SK-N-SH (cell line): ENCODE results near the gene IPO4. TPM values are rescaled to one million over a fixed set of nuclear protein-coding genes. Genes with fewer than 3 reads are reported as not detected.

Experiments
- CTCF ChIA-PET: fragments of 300-600, 350-600 bp; formaldehyde crosslinking; extraction: SDS; loops from one replicate; lab custom pipeline; 2021; lab: Yijun Ruan, JAX
- POLR2A ChIA-PET: fragments of 350-600 bp; sonication (Branson Sonifier 250); formaldehyde crosslinking; extraction: SDS; loops from one replicate; lab custom pipeline; 2020; ENCODE audit warnings: antibody characterized with exemption, inconsistent platforms; lab: Yijun Ruan, JAX
- DNase-seq: peaks from one replicate; pipeline ENCODE4 v3.0.0; 2012
- H2AFZ ChIP-seq: fragments of 200-600 bp; sonication (generic); 2 replicates; pipeline ENCODE4 v1.8.1; 2016; ENCODE audit warnings: antibody characterized with exemption, mild to moderate bottlenecking, low read depth
- H3F3A ChIP-seq: fragments of 200-600 bp; sonication (generic); replicated peaks from 2 replicates; pipeline ENCODE3; 2016; ENCODE audit warnings: antibody characterized with exemption, mild to moderate bottlenecking; ENCODE audit not compliant: insufficient read depth
- H3K27ac ChIP-seq, 2 experiments: fragments of 200-500 bp in 1 of 2; fragments of 200-600 bp in 1 of 2; sonication (Bioruptor generic) in 1 of 2; sonication (generic), shearing (Covaris generic) in 1 of 2; 2 replicates each; pipeline versions ENCODE4 v1.5.1 to v1.6.1; 2014 to 2016; ENCODE audit warnings: low read depth in 2 of 2, inconsistent platforms in 1 of 2, low read length in 1 of 2, mild to moderate bottlenecking in 1 of 2, mixed read lengths in 1 of 2
- H3K27me3 ChIP-seq: fragments of 200-600 bp; sonication (generic), shearing (Covaris generic); 2 replicates; pipeline ENCODE4 v1.6.1; 2016; ENCODE audit warnings: mixed run types; ENCODE audit not compliant: insufficient read depth
- H3K36me3 ChIP-seq, 2 experiments: fragments of 200-500 bp in 1 of 2; fragments of 200-600 bp in 1 of 2; sonication (Bioruptor generic) in 1 of 2; sonication (generic) in 1 of 2; replicated peaks in 1 of 2; 2 replicates each; pipeline versions ENCODE3 to v1.5.1; 2014 to 2016; ENCODE audit warnings: low read length in 1 of 2, mild to moderate bottlenecking in 1 of 2; ENCODE audit not compliant: insufficient read depth in 2 of 2, control insufficient read depth in 1 of 2
- H3K4me1 ChIP-seq, 2 experiments: fragments of 200-500 bp in 1 of 2; fragments of 200-600 bp in 1 of 2; sonication (Bioruptor generic) in 1 of 2; sonication (generic), shearing (Covaris generic) in 1 of 2; 2 replicates each; pipeline versions ENCODE4 v1.5.1 to v1.6.1; 2014 to 2016; ENCODE audit warnings: low read depth in 1 of 2, low read length in 1 of 2, mixed run types in 1 of 2; ENCODE audit not compliant: insufficient read depth in 2 of 2, control insufficient read depth in 1 of 2
- H3K4me2 ChIP-seq: fragments of 200-600 bp; sonication (generic), shearing (Covaris generic); 2 replicates; pipeline ENCODE4 v1.6.1; 2017; ENCODE audit warnings: mixed run types
- H3K4me3 ChIP-seq, 2 experiments: fragments of 200-500 bp in 1 of 2; fragments of 200-600 bp in 1 of 2; sonication (Bioruptor generic) in 1 of 2; sonication (generic), shearing (Covaris generic) in 1 of 2; 2 replicates each; pipeline versions ENCODE4 v1.5.1 to v1.8.1; 2014 to 2016; ENCODE audit warnings: low read depth in 2 of 2, inconsistent platforms in 1 of 2, low read length in 1 of 2, mild to moderate bottlenecking in 1 of 2, mixed read lengths in 1 of 2, moderate library complexity in 1 of 2
- H3K79me2 ChIP-seq: fragments of 200-600 bp; sonication (generic); 2 replicates; pipeline ENCODE4 v1.8.1; 2017; ENCODE audit warnings: mild to moderate bottlenecking; ENCODE audit not compliant: insufficient read depth
- H3K9ac ChIP-seq: fragments of 200-600 bp; sonication (generic); 2 replicates; pipeline ENCODE4 v1.6.1; 2017; ENCODE audit warnings: mixed run types
- H3K9me2 ChIP-seq: fragments of 200-600 bp; sonication (generic); 2 replicates; pipeline ENCODE4 v1.6.1; 2017; ENCODE audit warnings: mixed run types
- H3K9me3 ChIP-seq: fragments of 200-600 bp; sonication (generic); 2 replicates; pipeline ENCODE4 v1.6.1; 2017; ENCODE audit warnings: mixed run types, mild to moderate bottlenecking, moderate library complexity
- H4K20me1 ChIP-seq: fragments of 200-600 bp; sonication (generic); 2 replicates; pipeline ENCODE4 v1.6.1; 2017; ENCODE audit warnings: mild to moderate bottlenecking, mixed run types; ENCODE audit not compliant: insufficient read depth
- EP300 ChIP-seq, 2 experiments: IDR thresholded peaks; 2 replicates each; pipeline versions ENCODE4 v1.4.0 to v1.6.1; 2012; ENCODE audit warnings: borderline replicate concordance in 1 of 2, low read depth in 1 of 2, low read length in 1 of 2
- EZH2phosphoT487 ChIP-seq: fragments of 200-600 bp; sonication (generic); IDR thresholded peaks from 2 replicates; pipeline ENCODE4 v1.6.1; 2017; ENCODE audit warnings: low read depth, mixed run types, mild to moderate bottlenecking, antibody characterized with exemption, moderate library complexity, borderline replicate concordance
- FOSL2 ChIP-seq: IDR thresholded peaks from 2 replicates; pipeline ENCODE4 v1.4.0; 2012; ENCODE audit warnings: low read depth, mild to moderate bottlenecking, moderate library complexity, borderline replicate concordance
- FOXM1 ChIP-seq: IDR thresholded peaks from 2 replicates; pipeline ENCODE4 v1.4.0; 2012; ENCODE audit warnings: low read depth, mild to moderate bottlenecking
- GABPA ChIP-seq: IDR thresholded peaks from 2 replicates; pipeline ENCODE4 v1.4.0; 2012; ENCODE audit warnings: low read depth, mild to moderate bottlenecking
- GATA2 ChIP-seq: sonication (generic); formaldehyde crosslinking; IDR thresholded peaks from 2 replicates; pipeline ENCODE4 v1.5.0; 2020; ENCODE audit warnings: mild to moderate bottlenecking, missing genetic modification reagents
- JUND ChIP-seq: IDR thresholded peaks from 2 replicates; pipeline ENCODE4 v1.4.0; 2012
- MXI1 ChIP-seq: IDR thresholded peaks from 2 replicates; pipeline ENCODE4 v1.6.1; 2012; ENCODE audit warnings: mild to moderate bottlenecking, low read depth, low read length, improper control_type of control experiment
- NFIC ChIP-seq: IDR thresholded peaks from 2 replicates; pipeline ENCODE4 v1.4.0; 2012; ENCODE audit warnings: borderline replicate concordance
- RAD21 ChIP-seq: IDR thresholded peaks from 2 replicates; pipeline ENCODE4 v1.6.1; 2012; ENCODE audit warnings: mild to moderate bottlenecking, low read length
- RCOR1 ChIP-seq: fragments of 150-350 bp; IDR thresholded peaks from 2 replicates; pipeline ENCODE4 v1.6.1; 2017; ENCODE audit warnings: antibody characterized with exemption, low read length
- RFX5 ChIP-seq: IDR thresholded peaks from 2 replicates; pipeline ENCODE4 v1.6.1; 2012; ENCODE audit warnings: mild to moderate bottlenecking, improper control_type of control experiment, low read length
- RXRA ChIP-seq: IDR thresholded peaks from 2 replicates; pipeline ENCODE4 v1.4.0; 2012; ENCODE audit warnings: low read depth, mild to moderate bottlenecking, borderline replicate concordance
- SIN3A ChIP-seq: IDR thresholded peaks from 2 replicates; pipeline ENCODE4 v1.6.1; 2012; ENCODE audit warnings: low read depth, mild to moderate bottlenecking, low read length, moderate library complexity, borderline replicate concordance
- TEAD4 ChIP-seq: IDR thresholded peaks from 2 replicates; pipeline ENCODE4 v1.4.0; 2012; ENCODE audit warnings: mild to moderate bottlenecking, borderline replicate concordance; ENCODE audit not compliant: insufficient read depth
- USF2 ChIP-seq: fragments of 150-350 bp; IDR thresholded peaks from 2 replicates; pipeline ENCODE4 v1.6.1; 2017; ENCODE audit warnings: antibody characterized with exemption, low read length, low read depth, borderline replicate concordance
- WGBS: methylation state at CpG from one replicate; pipeline ENCODE4 v1.1.6; 2017; ENCODE audit warnings: low lambda C conversion rate; 5-methylcytosine and 5-hydroxymethylcytosine counted together
- polyA plus RNA-seq, 3 experiments: library from polyadenylated mRNA; depleted of rRNA; stranded (reverse); fragments of >200 nt; gene quantifications; 2 replicates each; pipeline ENCODE4 v1.2.3, GENCODE V29; 2012
- TF ChIP-seq, protein P1 (sequence below): IDR thresholded peaks from 2 replicates; pipeline ENCODE4 v1.4.0; 2012; ENCODE audit warnings: low read depth, borderline replicate concordance
- TF ChIP-seq, protein P2 (sequence below): IDR thresholded peaks from 2 replicates; pipeline ENCODE4 v1.4.0; 2012; ENCODE audit warnings: low read depth, borderline replicate concordance

The IPO4 gene
- polyA plus RNA-seq, 1 of the 3 experiments (the other 2 are of a cell fraction) = 61.3 TPM

- Histone ChIP-seq H3K27me3 (no peaks in the 10 kb centered on the region), H3K27ac (no peak overlapping the region), H3K9me3 (no peaks in the 10 kb centered on the region), H3K4me2 (no peak overlapping the region), H3K4me3 (no peak overlapping the region), H4K20me1 (peaks cover 10% of the 10 kb centered on the region; the same call in 1 of the 2 replicates), H3K79me2 (peaks cover 36% of the 10 kb centered on the region), H3K9ac (no peak overlapping the region), H3K36me3 (peaks cover 37 to 44% of the 10 kb centered on the region in 2 experiments), H3F3A (peaks cover 5% of the 10 kb centered on the region), H2AFZ (no peak overlapping the region), H3K9me2 (no peaks in the 10 kb centered on the region), H3K4me1 (peaks cover 9 to 16% of the 10 kb centered on the region in 2 experiments)
- POLR2A ChIA-PET = interaction anchor here (1.1 to 2.4 kb wide), 2 partner anchors 9 to 11 kb away, joined by 3 to 10 read pairs; partner anchors contain the start of gene IRF9
- WGBS = 98% methylated on average over 6 of the region's 9 CpGs
- CTCF ChIA-PET = interaction anchor here (0.8 to 3.4 kb wide), 4 partner anchors 10 to 19 kb away, joined by 3 to 29 read pairs (median 4); partner anchors contain the start of genes FITM1 and IRF9
- no peak for DNase-seq
- TF ChIP-seq USF2 = no peak
- no peak for TF ChIP-seq NFIC
- no peak for TF ChIP-seq RCOR1
- no peak for TF ChIP-seq FOSL2
- TF ChIP-seq JUND = no peak
- no peak for TF ChIP-seq FOXM1
- no peak for TF ChIP-seq EP300 (IDR thresholded peaks at IDR 0.05; ENCODE audit: borderline replicate concordance in 1 of 2, low read depth in 1 of 2, low read length in 1 of 2)
- TF ChIP-seq MXI1 = no peak
- TF ChIP-seq, protein P1, sequence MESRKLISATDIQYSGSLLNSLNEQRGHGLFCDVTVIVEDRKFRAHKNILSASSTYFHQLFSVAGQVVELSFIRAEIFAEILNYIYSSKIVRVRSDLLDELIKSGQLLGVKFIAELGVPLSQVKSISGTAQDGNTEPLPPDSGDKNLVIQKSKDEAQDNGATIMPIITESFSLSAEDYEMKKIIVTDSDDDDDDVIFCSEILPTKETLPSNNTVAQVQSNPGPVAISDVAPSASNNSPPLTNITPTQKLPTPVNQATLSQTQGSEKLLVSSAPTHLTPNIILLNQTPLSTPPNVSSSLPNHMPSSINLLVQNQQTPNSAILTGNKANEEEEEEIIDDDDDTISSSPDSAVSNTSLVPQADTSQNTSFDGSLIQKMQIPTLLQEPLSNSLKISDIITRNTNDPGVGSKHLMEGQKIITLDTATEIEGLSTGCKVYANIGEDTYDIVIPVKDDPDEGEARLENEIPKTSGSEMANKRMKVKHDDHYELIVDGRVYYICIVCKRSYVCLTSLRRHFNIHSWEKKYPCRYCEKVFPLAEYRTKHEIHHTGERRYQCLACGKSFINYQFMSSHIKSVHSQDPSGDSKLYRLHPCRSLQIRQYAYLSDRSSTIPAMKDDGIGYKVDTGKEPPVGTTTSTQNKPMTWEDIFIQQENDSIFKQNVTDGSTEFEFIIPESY = no peak
- no peak for TF ChIP-seq RFX5
- TF ChIP-seq, protein P2, sequence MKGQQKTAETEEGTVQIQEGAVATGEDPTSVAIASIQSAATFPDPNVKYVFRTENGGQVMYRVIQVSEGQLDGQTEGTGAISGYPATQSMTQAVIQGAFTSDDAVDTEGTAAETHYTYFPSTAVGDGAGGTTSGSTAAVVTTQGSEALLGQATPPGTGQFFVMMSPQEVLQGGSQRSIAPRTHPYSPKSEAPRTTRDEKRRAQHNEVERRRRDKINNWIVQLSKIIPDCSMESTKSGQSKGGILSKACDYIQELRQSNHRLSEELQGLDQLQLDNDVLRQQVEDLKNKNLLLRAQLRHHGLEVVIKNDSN = no peak
Observed at GRCh38 chr14:24150567-24150966, 38.0 kb downstream of the IPO4 start.

DNA sequence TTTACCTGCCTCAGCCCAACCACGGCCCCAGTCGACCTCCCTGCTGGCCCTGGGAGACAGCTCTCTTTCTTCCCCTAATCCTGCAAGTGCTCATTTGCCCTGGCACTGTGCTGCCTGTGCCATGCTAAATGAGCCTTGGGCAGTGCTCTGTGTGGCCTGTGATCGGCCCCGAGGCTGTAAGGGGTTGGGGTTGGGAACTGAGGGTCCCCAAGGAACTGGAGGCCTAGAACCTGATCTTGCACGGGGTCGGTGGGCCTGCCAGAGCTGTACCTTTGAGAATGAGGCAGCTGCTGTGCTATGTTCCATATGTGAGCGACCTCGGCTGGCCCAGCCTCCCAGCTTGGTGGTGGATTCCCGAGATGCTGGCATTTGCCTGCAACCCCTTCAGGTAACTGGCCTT lies 38.6 kb downstream of the IPO4 start:
- DNase-seq = no peak
- Histone ChIP-seq H3K4me3 (no peak overlapping the region), H3K79me2 (peaks cover 41% of the 10 kb centered on the region), H3K36me3 (peaks cover 35 to 39% of the 10 kb centered on the region in 2 experiments)
- no peak for TF ChIP-seq SIN3A
- TF ChIP-seq GABPA = no peak
- TF ChIP-seq TEAD4 = no peak
- no peak for TF ChIP-seq RAD21
- no peak for TF ChIP-seq EP300 (IDR thresholded peaks at IDR 0.05; ENCODE audit: borderline replicate concordance in 1 of 2, low read depth in 1 of 2, low read length in 1 of 2)
- TF ChIP-seq EZH2phosphoT487 = no peak
- no peak for TF ChIP-seq RXRA
- no peak for TF ChIP-seq GATA2 (CRISPR knock-in tag)
- TF ChIP-seq, all 33 proteins: peak for 0
- H3F3A ChIP-seq = peaks cover 5% of the 10 kb centered on the region
- POLR2A ChIA-PET = interaction anchor here (1.1 to 2.4 kb wide), 2 partner anchors 9 to 12 kb away, joined by 3 to 10 read pairs; partner anchors contain the start of gene IRF9
- no peaks in the 10 kb centered on the region for H3K9me3 ChIP-seq
- peaks cover 10% of the 10 kb centered on the region; the same call in 1 of the 2 replicates for H4K20me1 ChIP-seq
- H3K27ac ChIP-seq = no peak overlapping the region
- peaks cover 11 to 20% of the 10 kb centered on the region in 2 experiments for H3K4me1 ChIP-seq
- no peaks in the 10 kb centered on the region for H3K9me2 ChIP-seq
- H3K9ac ChIP-seq = no peak overlapping the region
- WGBS = 90% methylated on average over 8 of the region's 9 CpGs
- no peak overlapping the region for H2AFZ ChIP-seq
- CTCF ChIA-PET = interaction anchor here (1.0 to 3.4 kb wide), 3 partner anchors 11 to 18 kb away, joined by 3 to 29 read pairs (median 6); partner anchors contain the start of gene IRF9
- no peak overlapping the region for H3K4me2 ChIP-seq
- no peaks in the 10 kb centered on the region for H3K27me3 ChIP-seq
